GM19467 (cell line): Measurements from ENCODE around the gene PLIN5.

Experiments
- ATAC-seq: cut with Tn5 transposase; IDR thresholded peaks from one replicate; pipeline ENCODE4 v1.9.1; 2021; ENCODE audit warnings: mild to moderate bottlenecking, moderate library complexity; ENCODE audit not compliant: unreplicated experiment

Gene PLIN5

GRCh38 chr19:4493104-4493928 lies 41.7 kb downstream of the PLIN5 start:
- ATAC-seq: no peak

- ATAC-seq: no peak
Measured at GRCh38 chr19:4492337-4493103, 42.5 kb downstream of the PLIN5 start.

- no peak for ATAC-seq
Measured at GRCh38 chr19:4491446-4491845, 43.6 kb downstream of the PLIN5 start.

GRCh38 chr19:4488496-4488895 lies 46.5 kb downstream of the PLIN5 start:
- ATAC-seq: no peak

GRCh38 chr19:4487572-4487971 lies 47.5 kb downstream of the PLIN5 start:
- ATAC-seq: no peak

GRCh38 chr19:4483385-4483784 lies 51.6 kb downstream of the PLIN5 start:
- ATAC-seq: no peak

- ATAC-seq: no peak
Measured at GRCh38 chr19:4482721-4483364, 52.2 kb downstream of the PLIN5 start.

- no peak for ATAC-seq
Measured at GRCh38 chr19:4477034-4477801, 57.8 kb downstream of the PLIN5 start.

GRCh38 chr19:4474514-4475022 lies 60.5 kb downstream of the PLIN5 start:
- no peak for ATAC-seq

- ATAC-seq: no peak
Measured at GRCh38 chr19:4473763-4474513, 61.1 kb downstream of the PLIN5 start.

GRCh38 chr19:4473011-4473762 lies 61.8 kb downstream of the PLIN5 start:
- no peak for ATAC-seq
